Measurements from ENCODE around the gene DSG1. TPM values are rescaled to one million over a fixed set of nuclear protein-coding genes. Genes with fewer than 3 reads are reported as not detected.

The DSG1 gene
- total RNA-seq (2014; rRNA removed; shearing (Covaris generic)): not detected in 2 replicates

GRCh38 chr18:31317860-31318259 is at the start of gene DSG1:
Gene DSG1 (plus strand): TSS chr18:31318160. CDS start chr18:31318301, 141 bp downstream.

GRCh38 chr18:31376477-31376876 is 58.5 kb downstream of the DSG1 start, which contains the start of gene DSG4:
Gene DSG4 (plus strand): TSS chr18:31376777. CDS start chr18:31376912, 135 bp downstream.

Small RNA genes lying within 50 kb of the gene (small RNA-seq; reads per million reads assigned to genes)
- not detected for gene RF00019
- not detected for gene RNU6-167P

Other genes starting within 250 kb of the DSG1 start
- 0.56 and 0.64 TPM in 2 replicates for gene DSC2, start 215.7 kb upstream of the DSG1 start, total RNA-seq (2014; rRNA removed; shearing (Covaris generic))
- gene DSC1, start 155.3 kb upstream of the DSG1 start, total RNA-seq (2014; rRNA removed; shearing (Covaris generic)): not detected in 2 replicates
- not detected in 2 replicates for gene DSG4, start 58.6 kb downstream of the DSG1 start, total RNA-seq (2014; rRNA removed; shearing (Covaris generic))
- not detected in 2 replicates for gene DSG3, start 129.6 kb downstream of the DSG1 start, total RNA-seq (2014; rRNA removed; shearing (Covaris generic))
- gene DSG2, start 180.0 kb downstream of the DSG1 start, total RNA-seq (2014; rRNA removed; shearing (Covaris generic)): 10.6 and 12.3 TPM in 2 replicates